Nucleus accumbens (tissue), 56 donors: ENCODE measurements around the gene LIPA.

Experiments
- DNase-seq, 56 donors: peaks; one replicate each; lab custom pipeline; 2025; lab: John Stamatoyannopoulos, UW

The LIPA gene

DNA sequence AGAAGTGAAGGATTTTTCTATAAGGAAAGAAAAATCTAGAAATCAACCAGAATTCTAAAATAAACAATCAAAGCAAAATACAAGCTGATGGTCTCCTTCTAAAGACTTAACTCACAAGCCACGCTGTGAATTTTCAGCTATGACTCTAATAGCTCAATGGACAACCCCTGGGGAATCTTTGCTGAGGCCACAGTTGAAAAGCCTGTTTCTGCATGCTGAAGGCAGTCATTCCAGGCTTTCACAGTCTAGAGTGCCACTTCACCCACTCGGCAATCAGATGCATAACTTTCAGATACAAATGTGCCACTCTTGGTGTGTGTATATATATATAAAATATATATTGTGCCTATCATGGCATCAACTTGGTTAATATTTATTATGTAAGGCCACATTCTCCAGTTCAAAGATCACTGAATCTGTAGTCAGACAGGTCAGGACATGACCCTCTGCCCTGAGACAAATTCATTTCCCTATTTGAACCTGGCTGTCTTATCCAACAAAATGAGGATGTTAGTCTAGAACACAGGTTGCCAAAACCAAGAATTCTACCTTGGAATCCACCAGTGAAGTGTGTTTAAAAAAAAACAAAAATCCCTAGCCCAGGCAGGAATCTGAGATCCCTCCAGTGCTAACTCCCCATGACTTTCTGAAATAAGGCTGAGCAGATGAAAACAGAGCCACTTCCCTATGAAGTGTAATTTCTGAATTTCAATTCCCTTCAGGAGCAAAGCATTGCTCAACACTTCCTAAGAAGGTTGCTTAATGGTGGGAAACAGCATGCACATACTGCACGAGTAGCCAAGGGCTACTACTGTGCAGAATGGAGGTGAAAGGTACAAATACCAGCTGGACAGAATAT, 9.9 kb downstream of the LIPA start:
- DNase-seq: no peak

DNA sequence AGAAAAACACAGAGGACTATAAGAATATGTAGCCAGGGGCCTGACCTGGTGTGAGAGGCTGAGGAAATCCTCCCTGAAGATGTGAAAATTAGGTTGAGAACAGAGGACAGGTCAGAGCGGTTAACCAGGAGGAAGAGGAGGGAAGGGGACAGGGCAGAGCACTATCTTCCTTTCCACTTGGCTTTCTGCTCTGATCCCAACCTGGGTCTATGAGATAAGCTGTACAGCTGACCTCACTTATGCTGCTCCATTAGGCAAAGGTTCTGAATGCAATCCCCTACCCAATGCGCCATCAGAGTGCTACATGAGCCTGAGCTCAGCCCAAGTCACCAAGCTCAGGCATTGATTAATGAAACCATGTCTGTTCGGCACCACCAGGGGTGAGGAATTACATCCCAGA, 10.5 kb downstream of the LIPA start:
- no peak for DNase-seq

DNA sequence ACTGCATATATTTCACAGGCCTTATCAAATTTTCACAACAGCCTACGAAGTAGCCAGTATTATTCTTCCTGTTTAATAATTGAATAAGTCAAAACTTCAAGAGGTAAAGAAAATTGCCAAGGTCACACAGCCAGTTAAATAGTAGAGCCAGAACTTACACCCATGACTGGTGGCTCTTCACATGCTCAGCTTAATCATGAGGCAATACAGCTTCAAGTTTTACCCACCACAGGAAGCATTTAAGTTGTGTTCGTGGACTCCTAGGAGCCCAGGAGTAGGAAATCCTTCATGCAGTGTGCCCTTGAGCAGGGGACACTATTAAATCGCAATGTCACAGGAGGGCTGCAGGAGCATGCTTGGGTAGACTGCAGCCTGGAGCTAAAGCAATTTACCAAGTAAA, 11.1 kb downstream of the LIPA start:
- DNase-seq: no peak

DNA sequence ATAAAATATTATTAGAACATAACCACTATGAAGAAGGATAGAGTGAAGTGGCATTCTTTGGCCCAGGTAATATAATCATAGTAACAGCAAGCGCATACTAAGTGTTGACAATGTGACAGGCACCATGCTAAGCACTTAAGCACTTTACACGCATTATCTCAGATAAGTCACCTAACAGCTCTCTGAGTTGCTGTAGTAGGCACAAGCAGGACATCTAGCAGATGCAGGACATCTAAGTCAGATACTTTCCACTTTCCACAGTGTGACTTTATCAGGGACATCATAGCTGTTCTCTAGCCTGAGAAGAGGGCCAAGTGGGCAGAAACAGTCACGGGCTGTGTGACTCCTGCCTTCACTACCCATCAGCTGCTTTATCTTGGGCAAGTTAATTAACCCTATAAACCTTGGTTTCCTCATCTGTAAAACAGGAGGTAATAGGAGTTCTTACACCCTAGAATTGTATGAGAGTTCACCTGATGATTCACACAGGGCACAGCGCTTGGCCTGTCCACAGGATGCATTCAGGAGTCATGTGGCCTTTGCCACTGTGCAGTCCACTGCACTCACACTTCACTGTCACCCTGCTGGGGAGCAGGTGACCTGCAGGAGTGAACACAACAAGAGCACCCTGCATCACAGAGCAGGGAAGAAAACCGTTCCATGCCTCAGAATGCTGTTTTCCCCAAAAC, 12.5 kb downstream of the LIPA start:
- DNase-seq: no peak

DNA sequence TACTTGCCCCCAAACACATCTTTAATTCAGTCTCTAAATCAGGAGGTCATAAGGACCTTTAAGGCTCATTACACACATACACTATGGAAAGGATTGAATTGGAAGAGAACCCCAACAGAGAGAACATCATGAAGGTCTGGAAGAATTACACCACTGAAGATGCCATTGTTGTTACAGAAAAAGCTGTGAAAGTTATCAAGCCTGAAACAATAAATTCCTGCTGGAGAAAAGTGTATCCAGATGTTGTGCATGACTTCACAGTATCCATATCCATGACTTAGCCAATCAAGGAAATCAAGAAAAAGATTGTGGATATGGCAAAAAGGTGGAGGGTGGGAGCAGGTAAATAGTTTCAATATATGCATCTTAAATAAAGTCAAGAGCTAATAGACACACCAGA, 13.7 kb downstream of the LIPA start:
- no peak for DNase-seq

DNA sequence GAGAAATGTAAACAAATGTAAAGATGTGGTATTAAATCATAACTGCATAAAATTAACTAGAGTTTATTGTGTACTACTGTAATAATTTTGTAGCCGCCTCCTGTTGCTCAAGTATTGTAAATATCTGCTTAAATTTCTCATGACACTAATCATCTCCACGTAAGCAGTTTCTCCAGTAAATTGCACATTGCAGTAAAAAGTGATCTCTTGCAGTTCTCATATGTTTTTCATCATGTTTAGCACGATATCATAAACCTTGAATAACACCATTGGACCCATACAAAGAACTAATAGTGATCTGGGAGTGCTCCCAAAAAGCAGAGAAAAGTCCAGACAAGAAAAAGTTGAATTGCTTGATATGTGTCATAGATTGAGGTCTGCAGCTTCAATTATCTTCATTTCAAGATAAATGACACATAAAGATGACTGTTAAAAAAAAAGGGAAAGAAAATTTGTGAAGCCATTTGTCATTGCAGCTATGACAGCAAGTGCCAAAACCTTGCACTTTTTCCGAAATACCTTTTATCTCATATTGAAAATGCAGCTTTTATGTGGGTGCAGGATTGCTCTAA, 15.3 kb downstream of the LIPA start:
- no peak for DNase-seq

DNA sequence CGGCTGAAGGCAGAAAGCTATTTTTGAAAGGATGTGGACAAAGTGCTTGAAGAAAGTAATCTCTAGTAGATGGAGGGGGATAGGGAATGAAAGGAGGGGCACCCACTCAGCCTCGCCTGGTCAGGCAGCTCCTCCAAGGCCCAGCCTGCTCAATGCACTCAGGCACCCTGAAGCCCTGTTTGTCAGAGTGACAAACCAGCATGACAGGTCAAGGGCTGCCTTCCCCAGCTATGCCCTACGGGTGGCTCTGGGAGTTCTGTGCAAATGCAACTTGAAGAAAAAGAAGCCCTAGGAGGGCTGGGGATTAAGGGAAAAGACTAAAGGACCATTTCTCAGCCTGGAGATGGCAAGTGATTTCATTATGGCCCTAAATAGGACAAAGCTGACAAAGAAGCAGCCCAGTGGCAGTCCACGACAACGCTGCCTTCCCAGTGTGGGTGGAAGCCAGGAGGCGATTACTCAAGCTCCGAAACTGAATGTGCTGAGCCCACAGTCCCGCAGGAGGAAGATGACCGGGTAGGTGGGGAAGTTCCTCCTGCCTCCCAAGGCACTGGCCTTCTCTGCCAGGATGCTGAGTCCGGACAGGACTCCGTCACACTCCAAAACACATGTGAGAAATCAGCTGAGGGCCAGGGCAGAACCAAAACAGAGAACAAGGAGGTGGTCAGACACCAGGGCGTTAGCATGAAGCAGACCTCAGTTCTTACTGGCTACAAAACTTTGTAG, 16.3 kb downstream of the LIPA start:
- DNase-seq: peak in 45 of 56 donors; percentile 11 to 68 (median 44)

DNA sequence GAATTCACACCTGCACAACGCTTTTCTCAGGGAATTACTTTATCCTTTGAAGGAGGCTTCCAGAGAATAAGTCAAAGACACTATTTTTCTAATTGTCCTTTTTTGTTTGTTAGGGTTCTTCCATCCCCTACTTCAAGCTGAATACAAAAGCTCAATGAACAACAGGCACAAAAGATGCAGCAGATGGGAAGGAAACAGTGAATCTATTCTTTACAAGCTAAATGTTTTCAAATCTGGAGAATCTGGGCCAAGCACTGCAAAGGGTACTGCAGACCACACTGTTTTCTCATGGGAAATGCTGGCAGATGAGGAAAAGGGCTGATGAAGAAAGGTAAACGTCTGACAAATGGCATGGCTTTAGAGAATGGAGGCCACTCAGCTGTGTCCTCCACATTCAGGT, 18.5 kb downstream of the LIPA start:
- peak in 2 of 56 donors; percentile 19 to 57 for DNase-seq

DNA sequence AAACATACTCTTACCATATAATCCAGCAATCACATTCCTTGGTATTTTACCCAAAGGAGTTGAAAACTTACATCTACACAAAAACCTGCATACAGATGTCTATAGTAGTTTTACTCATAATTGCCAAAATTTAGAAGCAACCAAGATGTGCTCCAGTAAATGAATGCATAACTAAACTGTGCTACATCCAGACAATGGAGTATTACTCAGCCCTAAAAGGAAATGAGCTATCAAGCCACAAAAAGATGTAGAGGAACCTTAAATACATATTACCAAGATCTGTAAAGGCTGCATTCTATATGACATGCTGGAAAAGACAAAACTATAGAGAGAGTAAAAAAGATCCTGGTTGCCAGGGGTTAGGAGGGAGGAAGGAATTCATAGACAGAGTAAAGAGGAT, 22.6 kb downstream of the LIPA start:
- no peak for DNase-seq

DNA sequence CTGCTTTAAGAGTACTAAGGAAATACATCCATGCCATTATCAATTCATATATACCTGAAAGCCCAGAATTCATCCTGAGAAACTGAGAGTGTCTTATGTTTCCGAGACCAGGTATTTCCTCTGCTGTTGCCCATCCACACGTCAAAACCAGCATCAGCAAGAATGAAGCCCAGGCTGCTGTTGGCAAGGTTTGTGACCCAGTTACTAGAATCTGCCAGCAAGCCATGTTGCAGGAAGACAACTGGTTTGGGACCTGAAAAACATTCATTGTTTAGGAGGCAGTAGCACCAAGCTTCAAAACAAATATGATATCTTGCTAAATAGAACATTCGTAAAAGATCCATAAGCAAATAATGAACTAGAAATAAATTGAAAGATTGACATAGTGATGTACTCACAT, 23.4 kb downstream of the LIPA start:
- no peak for DNase-seq

DNA sequence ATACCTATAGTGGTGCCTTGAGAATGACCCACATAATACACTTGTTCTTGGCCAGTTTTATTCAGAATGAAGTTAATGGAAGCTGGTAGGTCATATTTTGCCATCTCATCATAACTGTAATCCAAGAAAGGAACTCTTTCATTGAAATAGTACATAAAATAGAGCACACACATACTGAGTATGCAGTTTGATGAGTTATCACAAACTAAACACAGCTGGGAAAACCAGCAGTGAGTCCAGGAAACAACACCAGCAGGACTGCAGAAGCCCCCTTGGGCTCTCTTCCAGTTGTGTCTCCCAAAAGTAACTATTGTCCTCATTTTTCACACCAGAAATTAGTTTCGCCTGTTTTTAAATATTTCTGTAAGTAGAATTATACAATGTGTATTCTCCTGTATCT, 24.7 kb downstream of the LIPA start:
- no peak for DNase-seq

DNA sequence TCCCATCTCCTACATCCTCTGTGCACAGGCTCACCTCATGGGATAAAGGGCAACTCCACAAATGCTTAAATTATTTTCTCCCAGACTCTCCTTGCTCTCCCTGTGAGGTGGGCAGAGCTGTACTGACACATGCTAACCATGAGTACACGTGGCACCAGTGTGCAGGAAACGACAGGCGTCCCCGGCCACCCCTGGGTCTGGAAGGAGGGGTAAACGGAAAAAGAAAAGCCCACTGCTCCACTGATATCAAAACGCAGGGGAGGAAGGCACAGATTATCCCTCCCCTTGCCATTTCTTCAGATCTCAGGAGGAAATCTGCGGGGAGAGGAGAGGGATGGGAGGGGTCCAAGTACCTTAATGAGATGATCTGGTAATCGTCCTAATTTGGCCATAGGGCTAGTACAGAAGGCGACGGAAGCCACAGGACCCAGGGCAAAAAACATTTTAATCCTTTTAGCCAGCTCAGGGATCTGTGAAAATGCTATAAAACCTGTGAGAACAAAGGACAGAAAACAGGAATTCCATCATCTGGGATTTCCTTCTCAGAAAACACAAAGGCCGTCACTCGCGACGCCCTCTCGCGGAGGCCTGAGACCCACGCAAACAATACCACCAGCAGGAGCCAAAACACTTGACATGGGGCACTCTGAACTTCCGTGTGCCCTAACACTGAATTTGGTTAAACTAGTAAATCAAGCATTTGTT, 26.7 kb downstream of the LIPA start:
- DNase-seq: peak in 24 of 56 donors; percentile 11 to 73 (median 37)

DNA sequence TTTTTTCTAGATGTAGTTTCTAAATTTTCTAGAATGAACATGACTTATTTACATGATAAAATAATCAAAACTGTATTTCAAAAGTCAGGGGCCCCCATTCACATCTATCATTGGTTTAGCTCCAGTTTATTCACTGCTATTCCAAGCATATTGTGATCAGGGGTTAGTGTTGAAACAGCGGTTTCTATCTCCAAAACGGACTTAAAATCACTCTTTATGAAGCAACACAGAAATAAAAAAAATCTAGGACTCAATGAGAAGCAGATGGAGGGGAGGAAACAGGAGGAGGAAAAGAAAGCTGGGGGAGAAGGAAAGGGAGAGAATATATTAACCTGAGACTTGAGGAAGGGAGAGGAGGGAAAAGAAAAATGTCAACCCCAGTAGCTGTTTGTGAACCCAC, 29.7 kb downstream of the LIPA start:
- no peak for DNase-seq

DNA sequence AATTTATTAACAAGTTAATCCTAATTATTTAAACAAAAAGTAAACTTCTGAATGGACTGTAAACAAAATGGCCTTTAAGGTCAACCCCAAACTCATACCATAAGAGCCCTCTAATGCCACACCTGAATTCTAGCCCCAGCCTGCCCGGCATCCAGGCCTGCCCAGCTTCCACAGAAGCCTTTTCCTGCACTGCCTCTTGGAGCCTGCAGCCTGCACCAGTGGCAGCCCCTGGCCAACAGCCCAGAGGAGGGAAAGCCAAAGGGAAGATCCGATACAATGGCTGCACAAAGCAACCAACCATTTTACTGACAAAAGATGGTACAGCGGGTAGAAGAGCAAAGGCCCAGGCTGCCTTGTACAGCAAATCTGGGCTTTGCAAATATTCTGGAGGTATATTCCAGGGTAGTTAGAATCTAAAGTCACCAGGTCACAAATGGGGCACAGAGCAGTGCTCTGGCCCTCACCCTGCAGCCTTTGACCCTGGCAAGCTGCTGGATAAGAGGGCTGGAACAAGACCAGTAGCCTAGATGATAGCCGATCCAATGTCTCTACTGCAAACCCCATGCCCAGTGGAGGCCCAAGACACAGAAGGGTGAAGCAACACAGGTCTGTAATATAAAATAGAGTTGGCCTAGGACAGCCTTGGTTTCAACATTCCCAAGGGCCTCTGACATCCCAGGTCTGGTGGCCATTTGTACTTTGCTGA, 31.9 kb downstream of the LIPA start:
- DNase-seq: peak in 36 of 56 donors; percentile 12 to 73 (median 44)

DNA sequence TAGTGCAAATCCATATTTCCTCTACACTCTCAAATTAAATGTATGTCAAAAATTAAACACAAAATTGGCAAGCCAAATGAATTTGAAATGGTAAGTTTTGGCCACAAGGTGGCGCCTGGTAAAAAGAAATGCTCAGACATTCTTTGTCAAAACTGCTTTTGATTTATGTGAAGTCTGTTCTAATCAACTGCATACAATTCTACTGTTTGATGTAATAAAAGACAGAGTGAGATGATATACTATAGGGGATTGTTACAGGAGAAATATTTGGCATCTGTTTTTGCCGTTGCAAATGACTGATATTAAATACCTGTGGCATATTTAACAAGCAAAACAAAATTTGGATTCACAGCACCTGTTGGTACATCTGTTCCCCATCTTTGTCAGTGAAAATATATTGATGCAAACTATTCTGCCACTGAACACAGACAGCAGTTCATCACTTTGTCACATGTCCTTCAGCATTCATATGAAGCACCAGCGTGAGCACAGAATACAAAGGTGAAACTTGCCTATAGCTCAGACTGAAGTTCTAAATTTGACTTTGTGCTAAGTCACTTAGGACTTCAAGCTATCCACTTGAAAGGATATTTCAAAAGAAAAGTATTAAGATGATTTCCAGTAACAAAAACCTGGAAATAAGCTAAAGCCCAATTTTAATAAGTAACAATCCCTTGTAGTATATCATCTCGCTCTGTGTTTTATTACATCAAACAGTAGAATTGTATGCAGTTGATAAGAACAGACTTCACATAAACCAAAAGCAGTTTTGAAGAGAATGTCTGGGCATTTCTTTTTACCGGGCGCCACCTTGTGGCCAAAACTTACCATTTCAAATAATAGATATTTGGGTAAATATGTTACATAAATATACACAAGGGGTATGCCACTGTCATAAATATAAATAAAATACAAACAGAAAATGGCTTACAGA, 34.3 kb downstream of the LIPA start:
- peak in 26 of 56 donors; percentile 10 to 81 (median 36) for DNase-seq

DNA sequence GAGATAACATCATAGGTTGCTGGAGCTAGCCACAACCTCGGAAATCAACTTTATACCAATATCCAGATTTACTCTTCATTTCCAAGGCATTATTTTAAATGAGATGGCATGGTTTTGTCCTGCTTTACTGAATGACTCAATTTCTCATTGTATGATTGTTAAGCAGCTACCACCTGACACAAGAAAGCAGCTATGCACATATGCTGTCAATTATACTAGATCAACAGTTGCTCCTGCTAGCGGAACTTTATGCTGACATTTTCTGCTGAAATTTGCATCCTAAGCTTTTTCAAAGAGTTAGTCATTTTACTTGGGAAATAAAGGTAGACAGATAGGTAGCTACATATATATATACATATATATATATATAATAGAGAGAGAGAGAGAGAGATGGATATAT, 35.5 kb downstream of the LIPA start:
- DNase-seq: no peak

DNA sequence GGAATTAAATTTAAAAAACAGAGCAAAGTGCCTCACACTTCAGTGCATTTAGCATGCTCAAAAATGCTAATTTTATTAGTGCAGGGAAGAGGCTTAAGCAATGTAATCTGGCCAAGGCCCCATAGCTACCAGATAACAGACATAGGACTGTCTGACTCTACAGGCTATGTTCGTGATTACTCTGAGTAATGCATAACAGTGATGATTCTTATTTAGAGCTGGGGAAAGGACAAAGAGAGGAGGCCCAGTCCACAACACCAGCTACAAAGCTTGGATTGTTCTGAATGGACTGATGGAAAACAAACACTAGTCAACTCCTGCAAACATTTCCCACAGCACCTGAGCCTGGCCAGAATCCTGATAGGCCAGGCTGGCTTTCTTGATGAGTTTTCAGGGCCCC, 36.1 kb downstream of the LIPA start:
- peak in 14 of 56 donors; percentile 16 to 41 (median 28) for DNase-seq

DNA sequence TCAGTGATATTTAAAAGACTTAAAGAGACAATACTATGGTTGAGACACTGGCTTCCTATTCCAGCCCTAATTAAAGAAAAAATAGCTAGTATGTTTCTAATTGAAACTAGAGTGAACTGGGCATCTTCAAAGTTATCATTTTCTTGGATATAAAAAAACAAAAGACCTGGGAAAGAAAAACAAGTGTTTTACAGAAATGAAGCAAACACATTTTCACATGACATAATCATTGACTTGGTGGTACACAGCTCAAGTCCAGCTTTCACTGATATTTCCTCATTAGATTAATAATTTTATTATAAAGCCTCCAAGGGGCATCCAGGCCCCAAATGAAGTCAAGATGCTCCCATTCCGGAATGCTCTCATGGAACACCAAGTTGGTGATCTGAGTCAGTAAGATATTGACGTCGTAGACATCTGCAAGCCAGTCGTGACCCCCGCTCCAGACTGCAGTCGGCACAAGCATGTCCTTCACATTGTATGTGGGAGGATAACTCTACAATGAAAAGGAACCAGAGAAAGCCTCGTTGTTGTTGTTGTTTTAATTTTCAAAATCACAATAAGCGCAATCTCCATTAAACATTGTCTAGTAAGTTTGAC, 36.9 kb downstream of the LIPA start:
- no peak for DNase-seq
